Heart left ventricle (tissue), 16 donors: Measurements from ENCODE around the gene NDUFS4. TPM values are rescaled to one million over a fixed set of nuclear protein-coding genes. Genes with fewer than 3 reads are reported as not detected.

Experiments used
- ATAC-seq, 4 donors: fragments of 200-7000 bp; cut with Tn5 transposase; one replicate each; pipeline ENCODE4 v1.9.1; 2020 to 2022; ENCODE audit warnings: moderate library complexity in 4 of 4, mild to moderate bottlenecking in 3 of 4, moderate number of reproducible peaks in 1 of 4
- DNase-seq, 5 donors: peaks; one replicate each; pipeline ENCODE4 v3.0.0-alpha.2; 2020
- H3K27ac ChIP-seq, 12 donors: fragments of 200-600 bp; sonication (generic) in 4 of 12; one replicate each; pipeline versions ENCODE4 v1.5.0 to v1.8.0; 2016 to 2022; ENCODE audit warnings: mild to moderate bottlenecking in 2 of 12
- H3K27me3 ChIP-seq, 9 donors: fragments of 200-600 bp; sonication (generic) in 2 of 9; one replicate each; pipeline versions ENCODE4 v1.5.1 to v1.8.0; 2016 to 2022; ENCODE audit warnings: mild to moderate bottlenecking in 3 of 9
- H3K36me3 ChIP-seq, 9 donors: fragments of 200-600 bp; sonication (generic) in 2 of 9; one replicate each; pipeline versions ENCODE4 v1.5.0 to v1.8.0; 2018 to 2022; ENCODE audit warnings: mild to moderate bottlenecking in 2 of 9
- H3K4me1 ChIP-seq, 12 donors: fragments of 200-600 bp; sonication (generic) in 4 of 12; one replicate each; pipeline versions ENCODE4 v1.5.0 to v1.8.0; 2016 to 2022; ENCODE audit warnings: mild to moderate bottlenecking in 3 of 12
- H3K4me3 ChIP-seq, 12 donors: fragments of 200-600 bp; sonication (generic) in 4 of 12; one replicate each; pipeline versions ENCODE4 v1.5.0 to v1.8.0; 2017 to 2022; ENCODE audit warnings: mild to moderate bottlenecking in 9 of 12, moderate library complexity in 4 of 12
- H3K9me3 ChIP-seq, 12 donors: fragments of 200-600 bp; sonication (generic) in 4 of 12; one replicate each; pipeline versions ENCODE4 v1.5.0 to v1.8.0; 2016 to 2022; ENCODE audit warnings: mild to moderate bottlenecking in 1 of 12
- CTCF ChIP-seq, 12 donors: fragments of 200-600 bp; sonication (generic) in 4 of 12; IDR thresholded peaks; one replicate each; pipeline versions ENCODE4 v1.5.0 to v1.8.0; 2018 to 2022; ENCODE audit warnings: antibody characterized with exemption in 12 of 12, mild to moderate bottlenecking in 5 of 12
- POLR2A ChIP-seq, 2 donors: fragments of 450-650 bp; IDR thresholded peaks; one replicate each; pipeline ENCODE4 v1.6.1; 2017; ENCODE audit warnings: antibody characterized with exemption in 2 of 2, mild to moderate bottlenecking in 2 of 2, moderate library complexity in 2 of 2
- WGBS, 4 donors: extraction: QIAGEN DNeasy Blood & Tissue Kit in 2 of 4; methylation state at CpG; one replicate each; pipeline versions ENCODE4 v1.1.5 to v1.1.7; 2013 to 2018; 5-methylcytosine and 5-hydroxymethylcytosine counted together
- intact Hi-C, 10 donors: fragments of 100-400 bp; cut with DNase I; formaldehyde crosslinking; loops; one replicate each; pipeline versions ENCODE4 v1.11.1 to v1.14.2; 2022
- polyA plus RNA-seq, 2 donors: library from polyadenylated mRNA; stranded (reverse); fragments of 200-250 nt; gene quantifications; one replicate each; pipeline ENCODE4 v1.2.3, GENCODE V29; 2013
- total RNA-seq, 9 donors: library from RNA; depleted of rRNA in 2 of 9; stranded (reverse); fragments of >200 nt in 2 of 9; fragmentation: NEBNext Ultra II Directional in 3 of 9; extraction: Animal tissue kit (Norgen Biotek cat#: 25700) in 3 of 9; gene quantifications; one replicate each; pipeline versions ENCODE4 v1.1.0 to v1.2.4, GENCODE V29; 2016 to 2023
- donor health status: ischemic (EF 13 %, LVEDD 7.1; RV severe dilation, severe dysfunction).
- donor health status: healthy with polysubstance abuse.
- donor health status: DM: no; HTN: yes; CAD: no.
- donor health status: DM: no; HTN: no; CAD: no.
- donor health status: ischemic (EF 25% LVEDD 6.9; RV normal size, moderate dysfunction).
- donor health status: ischemic (EF 25% LVEDD 5.7; RV mildly dilated, moderate dysfunction).
- donor health status: healthy.
- donor health status: DM: yes; HTN: yes; CAD: no.
- donor health status: ischemic (EF 35%, LVEDD 5.7; RV mildly dilated, moderate dysfunction).
- donor health status: nonischemic (EF 11% LVEDD 7.7; RV severe dilation, severe dysfunction).
- donor health status: DM: yes; HTN: yes; CAD: no.
- donor health status: PGD.
- donor health status: ischemic (EF 29% LVEDD 5.4; RV normal size, mild dysfunction).
- donor health status: nonischemic (EF 23%, LVEDD 6.1; RV moderate dilation, normal function).

NDUFS4 gene
- total and polyA plus RNA-seq, 11 donors: 109 to 259 (median 185) TPM

GRCh38 chr5:53613061-53613460, 52.6 kb downstream of the NDUFS4 start:
- H3K9me3 ChIP-seq: no peaks in the 10 kb centered on the region
- no peak for ATAC-seq
- H3K4me3 ChIP-seq: no peak overlapping the region
- no peak overlapping the region for H3K27ac ChIP-seq
- H3K4me1 ChIP-seq: peaks cover 0 to 28% (median 3%) of the 10 kb centered on the region in 12 donors
- TF ChIP-seq POLR2A (IDR thresholded peaks at IDR 0.05) (no peak), CTCF (IDR thresholded peaks at IDR 0.05) (no peak)
- intact Hi-C loops: no loop called here
- no peak for DNase-seq
- WGBS, 4 donors: 78 to 80% (median 78%) methylated on average over 3 of the region's 3 CpGs
- H3K27me3 ChIP-seq: no peaks in the 10 kb centered on the region
- H3K36me3 ChIP-seq: peaks cover 0 to 8% (median 0%) of the 10 kb centered on the region in 9 donors

- H3K27me3 ChIP-seq: no peaks in the 10 kb centered on the region
- no peaks in the 10 kb centered on the region for H3K9me3 ChIP-seq
- H3K27ac ChIP-seq: no peak overlapping the region
- ATAC-seq (no peak), DNase-seq (no peak)
- TF ChIP-seq CTCF (IDR thresholded peaks at IDR 0.05) (no peak), POLR2A (IDR thresholded peaks at IDR 0.05) (no peak)
- peaks cover 0 to 6% (median 0%) of the 10 kb centered on the region in 9 donors for H3K36me3 ChIP-seq
- no peak overlapping the region for H3K4me3 ChIP-seq
- H3K4me1 ChIP-seq: peaks cover 0 to 23% (median 2%) of the 10 kb centered on the region in 12 donors
- intact Hi-C loops: no loop called here
Measured at GRCh38 chr5:53613536-53613935, 53.1 kb downstream of the NDUFS4 start.

- ATAC-seq: no peak
- no peak for DNase-seq
- intact Hi-C loops: no loop called here
- Histone ChIP-seq H3K27me3 (no peaks in the 10 kb centered on the region), H3K4me3 (no peak overlapping the region), H3K27ac (no peak overlapping the region), H3K36me3 (peaks cover 0 to 3% (median 0%) of the 10 kb centered on the region in 9 donors), H3K4me1 (peaks cover 0 to 19% (median 2%) of the 10 kb centered on the region in 12 donors), H3K9me3 (no peaks in the 10 kb centered on the region)
- 74 to 86% (median 84%) methylated on average over 2 of the region's 2 CpGs for WGBS, 4 donors
- TF ChIP-seq POLR2A (IDR thresholded peaks at IDR 0.05) (no peak), CTCF (IDR thresholded peaks at IDR 0.05) (no peak)
Measured at GRCh38 chr5:53614376-53614885, 54.0 kb downstream of the NDUFS4 start.

GRCh38 chr5:53616939-53617549, 56.6 kb downstream of the NDUFS4 start:
- ATAC-seq (no peak), DNase-seq (no peak)
- intact Hi-C loops: no loop called here
- WGBS, 4 donors: 88 to 93% (median 91%) methylated on average over 3 of the region's 3 CpGs
- TF ChIP-seq CTCF (IDR thresholded peaks at IDR 0.05): no peak
- no peak for TF ChIP-seq POLR2A (IDR thresholded peaks at IDR 0.05)
- H3K4me1 ChIP-seq: peaks cover 0 to 17% (median 0%) of the 10 kb centered on the region in 12 donors
- H3K9me3 ChIP-seq: peaks cover 0 to 3% (median 0%) of the 10 kb centered on the region in 12 donors
- H3K36me3 ChIP-seq: no peaks in the 10 kb centered on the region
- no peak overlapping the region for H3K27ac ChIP-seq
- H3K4me3 ChIP-seq: no peak overlapping the region
- no peaks in the 10 kb centered on the region for H3K27me3 ChIP-seq
